HCT116 (cell line): Measurements from ENCODE around the gene CUX1. TPM values are rescaled to one million over a fixed set of nuclear protein-coding genes. Genes with fewer than 3 reads are reported as not detected.

Experiments
- ATAC-seq: fragments of 200-7000 bp; cut with Tn5 transposase; 2 replicates; pipeline ENCODE4 v1.9.1; 2020; ENCODE audit warnings: mild to moderate bottlenecking, moderate library complexity
- BruUV-seq: library from RNA; stranded (reverse); fragments of 400-500 nt; replicated peaks from 2 replicates; lab custom pipeline; 2021; lab: Mats Ljungman, UMichigan
- CTCF ChIA-PET: fragments of 300-600 bp; sonication (Branson Sonifier 250); formaldehyde crosslinking; loops from one replicate; lab custom pipeline; 2021; ENCODE audit warnings: antibody characterized with exemption; lab: Charles Lee
- POLR2A ChIA-PET: fragments of 300-600, 350-600 bp; sonication (Branson Sonifier 250); formaldehyde crosslinking; loops from one replicate; lab custom pipeline; 2021; ENCODE audit warnings: antibody characterized with exemption; lab: Charles Lee
- RAD21 ChIA-PET, 2 experiments: fragments of 300-600 bp; sonication (Branson Sonifier 250); formaldehyde crosslinking; loops; one replicate each; lab custom pipeline; 2023; ENCODE audit warnings: low total read pairs in 2 of 2; ENCODE audit not compliant: uncharacterized antibody in 2 of 2, unreplicated experiment in 2 of 2, low non-redundant PET in 1 of 2; lab: Charles Lee
- DNase-seq: peaks from one replicate; pipeline ENCODE4 v3.0.0-alpha.2; 2010; ENCODE audit warnings: low read depth, low spot score
- H2AFZ ChIP-seq: fragments of 200-600 bp; shearing (Covaris generic), sonication (generic); 2 replicates; pipeline ENCODE4 v1.6.1; 2017; ENCODE audit warnings: low read depth, mixed run types, mixed read lengths, antibody characterized with exemption, low read length; ENCODE audit not compliant: poor library complexity, severe bottlenecking
- H3K27ac ChIP-seq: 2 replicates; pipeline ENCODE4 v1.5.1; 2012; ENCODE audit warnings: low read depth, low read length
- H3K27me3 ChIP-seq: fragments of 200-600 bp; sonication (generic); 2 replicates; pipeline ENCODE4 v1.6.1; 2016; ENCODE audit warnings: mixed run types, low read length, mixed read lengths; ENCODE audit not compliant: insufficient read depth
- H3K36me3 ChIP-seq, 2 experiments: fragments of 200-500 bp in 1 of 2; fragments of 200-600 bp in 1 of 2; sonication (Bioruptor generic) in 1 of 2; sonication (generic) in 1 of 2; 2 replicates each; pipeline versions ENCODE4 v1.5.1 to v1.6.1; 2014 to 2016; ENCODE audit warnings: low read length in 2 of 2, inconsistent platforms in 1 of 2, mixed read lengths in 1 of 2, mixed run types in 1 of 2; ENCODE audit not compliant: insufficient read depth in 2 of 2, control insufficient read depth in 1 of 2
- H3K4me1 ChIP-seq, 2 experiments: fragments of 200-600 bp in 1 of 2; sonication (generic) in 1 of 2; 2 replicates each; pipeline versions ENCODE4 v1.5.1 to v1.6.1; 2012 to 2017; ENCODE audit warnings: low read length in 2 of 2, inconsistent platforms in 1 of 2, mild to moderate bottlenecking in 1 of 2, mixed read lengths in 1 of 2, mixed run types in 1 of 2, moderate library complexity in 1 of 2; ENCODE audit not compliant: insufficient read depth in 2 of 2, control insufficient read depth in 1 of 2
- H3K4me2 ChIP-seq: fragments of 200-600 bp; sonication (generic); 2 replicates; pipeline ENCODE4 v1.6.1; 2017; ENCODE audit warnings: mixed run types, low read length, mixed read lengths
- H3K4me3 ChIP-seq, 2 experiments: fragments of 200-600 bp in 1 of 2; sonication (generic) in 1 of 2; replicated peaks in 1 of 2; 2 replicates each; pipeline ENCODE4 v1.5.1; 2011 to 2016; ENCODE audit warnings: low read length in 2 of 2, control low read depth in 1 of 2, low read depth in 1 of 2, mild to moderate bottlenecking in 1 of 2, mixed read lengths in 1 of 2, mixed run types in 1 of 2
- H3K79me2 ChIP-seq: fragments of 200-600 bp; sonication (generic); 2 replicates; pipeline ENCODE4 v1.6.1; 2017; ENCODE audit warnings: mild to moderate bottlenecking, mixed run types, low read length, moderate library complexity, mixed read lengths; ENCODE audit not compliant: insufficient read depth
- H3K9ac ChIP-seq: fragments of 200-600 bp; sonication (generic); 2 replicates; pipeline ENCODE4 v1.6.1; 2016; ENCODE audit warnings: low read length, mixed read lengths
- H3K9me2 ChIP-seq: fragments of 200-600 bp; sonication (generic), shearing (Covaris generic); 2 replicates; pipeline ENCODE4 v1.6.1; 2017; ENCODE audit warnings: mixed run types, mild to moderate bottlenecking, moderate library complexity; ENCODE audit not compliant: insufficient read depth
- H3K9me3 ChIP-seq, 2 experiments: fragments of 200-500 bp in 1 of 2; fragments of 200-600 bp in 1 of 2; sonication (Bioruptor generic) in 1 of 2; sonication (generic) in 1 of 2; 2 replicates each; pipeline ENCODE4 v1.6.1; 2014 to 2017; ENCODE audit warnings: low read length in 2 of 2, mixed read lengths in 2 of 2, inconsistent platforms in 1 of 2, low read depth in 1 of 2, mild to moderate bottlenecking in 1 of 2, mixed run types in 1 of 2, moderate library complexity in 1 of 2; ENCODE audit not compliant: control insufficient read depth in 1 of 2, insufficient read depth in 1 of 2
- H4K20me1 ChIP-seq: fragments of 200-600 bp; sonication (generic), shearing (Covaris generic); 2 replicates; pipeline ENCODE4 v1.6.1; 2017; ENCODE audit warnings: mixed run types, mild to moderate bottlenecking, moderate library complexity; ENCODE audit not compliant: insufficient read depth
- ATF3 ChIP-seq: IDR thresholded peaks from 2 replicates; pipeline ENCODE4 v1.6.1; 2012
- CEBPB ChIP-seq: IDR thresholded peaks from 2 replicates; pipeline ENCODE4 v1.6.1; 2012; ENCODE audit warnings: low read depth
- EGR1 ChIP-seq: IDR thresholded peaks from 2 replicates; pipeline ENCODE4 v1.6.1; 2012; ENCODE audit warnings: low read depth
- ELF1 ChIP-seq: IDR thresholded peaks from 2 replicates; pipeline ENCODE4 v1.6.1; 2012; ENCODE audit warnings: low read depth, borderline replicate concordance
- EZH2 ChIP-seq: fragments of 200-600 bp; sonication (generic); IDR thresholded peaks from 2 replicates; pipeline ENCODE4 v1.6.1; 2017; ENCODE audit warnings: antibody characterized with exemption, mixed run types
- FOSL1 ChIP-seq: IDR thresholded peaks from 2 replicates; pipeline ENCODE4 v1.6.1; 2012; ENCODE audit warnings: low read depth
- JUND ChIP-seq: IDR thresholded peaks from 2 replicates; pipeline ENCODE4 v1.6.1; 2012
- POLR2A ChIP-seq: IDR thresholded peaks from 2 replicates; pipeline ENCODE4 v1.7.0; 2011; ENCODE audit warnings: borderline replicate concordance; ENCODE audit not compliant: insufficient read depth, insufficient read length; ENCODE audit errors: extremely low read depth
- POLR2AphosphoS5 ChIP-seq: IDR thresholded peaks from 2 replicates; pipeline ENCODE4 v1.6.1; 2011; ENCODE audit warnings: mild to moderate bottlenecking, low read depth, low read length, moderate library complexity
- RAD21 ChIP-seq: IDR thresholded peaks from 2 replicates; pipeline ENCODE4 v1.6.1; 2012; ENCODE audit warnings: low read depth, mild to moderate bottlenecking
- REST ChIP-seq: IDR thresholded peaks from 2 replicates; pipeline ENCODE4 v1.6.1; 2012; ENCODE audit warnings: low read depth
- SIN3A ChIP-seq: IDR thresholded peaks from 2 replicates; pipeline ENCODE4 v1.6.1; 2012; ENCODE audit warnings: low read depth
- SP1 ChIP-seq: IDR thresholded peaks from 2 replicates; pipeline ENCODE4 v1.6.1; 2012; ENCODE audit warnings: low read depth
- TCF7L2 ChIP-seq: IDR thresholded peaks from 2 replicates; pipeline ENCODE4 v1.7.0; 2011; ENCODE audit warnings: borderline replicate concordance, inconsistent platforms; ENCODE audit not compliant: insufficient read depth, insufficient read length; ENCODE audit errors: extremely low read depth
- YY1 ChIP-seq: IDR thresholded peaks from 2 replicates; pipeline ENCODE4 v1.6.1; 2011; ENCODE audit warnings: low read length, low read depth, moderate library complexity, mild to moderate bottlenecking; ENCODE audit not compliant: insufficient replicate concordance; ENCODE audit errors: extremely low read depth
- ZNF274 ChIP-seq: fragments of 200-500 bp; sonication (Bioruptor generic); IDR thresholded peaks from 2 replicates; pipeline ENCODE4 v1.6.1; 2014; ENCODE audit warnings: mild to moderate bottlenecking, low read depth, low read length, inconsistent platforms
- intact Hi-C: fragments of 100-400 bp; cut with micrococcal nuclease; formaldehyde crosslinking; loops from 2 replicates; pipeline ENCODE4 v1.10.0; 2022
- total RNA-seq: library from RNA; stranded (reverse); gene quantifications from one replicate; pipeline ENCODE4 v1.2.1, GENCODE V29; 2021; ENCODE audit not compliant: unreplicated experiment
- TF ChIP-seq, protein P1 (sequence below): IDR thresholded peaks from 2 replicates; pipeline ENCODE4 v1.6.1; 2011; ENCODE audit warnings: mild to moderate bottlenecking, low read length, moderate library complexity; ENCODE audit not compliant: insufficient replicate concordance; ENCODE audit errors: extremely low read depth
- TF ChIP-seq, protein P2 (sequence below), 3 experiments: fragments of 200-600 bp in 1 of 3; sonication (generic) in 1 of 3; IDR thresholded peaks in 2 of 3; conservative IDR thresholded peaks in 1 of 3; 2 replicates each; pipeline ENCODE4 v1.5.1; 2012 to 2017; ENCODE audit warnings: low read depth in 2 of 3, low read length in 2 of 3, antibody characterized with exemption in 1 of 3, borderline replicate concordance in 1 of 3, control low read depth in 1 of 3, mild to moderate bottlenecking in 1 of 3, mixed read lengths in 1 of 3, mixed run types in 1 of 3, moderate library complexity in 1 of 3; ENCODE audit not compliant: insufficient read depth in 1 of 3

CUX1 gene
- total RNA-seq, 1 experiment from 2014 or later: 68.9 TPM

DNA sequence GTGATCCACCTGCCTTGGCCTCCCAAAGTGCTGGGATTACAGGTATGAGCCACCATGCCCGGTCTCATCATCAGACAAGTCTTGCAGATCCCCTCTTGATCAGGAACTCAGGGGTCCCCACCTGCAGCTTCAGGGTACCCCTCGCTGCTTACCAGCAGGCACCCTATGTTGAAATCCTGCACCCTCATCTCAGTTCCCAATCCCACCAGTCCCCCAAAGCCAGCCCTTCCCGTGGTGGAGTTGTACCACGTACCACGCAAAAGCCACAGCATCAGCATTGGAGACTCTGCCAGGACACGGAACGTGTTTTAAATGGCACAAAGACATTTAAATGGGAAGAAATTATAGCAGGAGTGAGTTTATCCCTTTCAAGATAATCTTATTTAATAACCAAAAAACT lies 202.0 kb downstream of the CUX1 start (continued):
- TF ChIP-seq SIN3A (no peak), FOSL1 (no peak), POLR2A (no peak), JUND (no peak), YY1 (no peak), POLR2AphosphoS5 (no peak), ATF3 (no peak), EGR1 (no peak), SP1 (no peak)
- TF ChIP-seq, protein P1, sequence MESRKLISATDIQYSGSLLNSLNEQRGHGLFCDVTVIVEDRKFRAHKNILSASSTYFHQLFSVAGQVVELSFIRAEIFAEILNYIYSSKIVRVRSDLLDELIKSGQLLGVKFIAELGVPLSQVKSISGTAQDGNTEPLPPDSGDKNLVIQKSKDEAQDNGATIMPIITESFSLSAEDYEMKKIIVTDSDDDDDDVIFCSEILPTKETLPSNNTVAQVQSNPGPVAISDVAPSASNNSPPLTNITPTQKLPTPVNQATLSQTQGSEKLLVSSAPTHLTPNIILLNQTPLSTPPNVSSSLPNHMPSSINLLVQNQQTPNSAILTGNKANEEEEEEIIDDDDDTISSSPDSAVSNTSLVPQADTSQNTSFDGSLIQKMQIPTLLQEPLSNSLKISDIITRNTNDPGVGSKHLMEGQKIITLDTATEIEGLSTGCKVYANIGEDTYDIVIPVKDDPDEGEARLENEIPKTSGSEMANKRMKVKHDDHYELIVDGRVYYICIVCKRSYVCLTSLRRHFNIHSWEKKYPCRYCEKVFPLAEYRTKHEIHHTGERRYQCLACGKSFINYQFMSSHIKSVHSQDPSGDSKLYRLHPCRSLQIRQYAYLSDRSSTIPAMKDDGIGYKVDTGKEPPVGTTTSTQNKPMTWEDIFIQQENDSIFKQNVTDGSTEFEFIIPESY: no peak

- Histone ChIP-seq H4K20me1 (no peaks in the 10 kb centered on the region), H2AFZ (no peak overlapping the region), H3K79me2 (0 out of 2 replicates have a peak, but pooled peaks cover 8% of the 10 kb centered on the region), H3K9ac (no peak overlapping the region), H3K27me3 (no peaks in the 10 kb centered on the region), H3K36me3 (no peaks in the 10 kb centered on the region), H3K4me1 (peaks cover 0 to 8% of the 10 kb centered on the region in 2 experiments; a peak in 1 of 4 replicates), H3K4me2 (no peak overlapping the region), H3K9me2 (no peaks in the 10 kb centered on the region), H3K9me3 (no peaks in the 10 kb centered on the region), H3K4me3 (no peak overlapping the region), H3K27ac (no peak overlapping the region)
- no TSS peak for BruUV-seq
- intact Hi-C loops: no loop called here
- ChIA-PET POLR2A (no interaction called here), RAD21 (no interaction called here), CTCF (no interaction called here)
- no peak for ATAC-seq
- DNase-seq: no peak
- TF ChIP-seq REST (no peak), EGR1 (no peak), EZH2 (no peak), RAD21 (no peak), CEBPB (no peak), ZNF274 (no peak), TCF7L2 (no peak), ELF1 (no peak)
- TF ChIP-seq, protein P2, sequence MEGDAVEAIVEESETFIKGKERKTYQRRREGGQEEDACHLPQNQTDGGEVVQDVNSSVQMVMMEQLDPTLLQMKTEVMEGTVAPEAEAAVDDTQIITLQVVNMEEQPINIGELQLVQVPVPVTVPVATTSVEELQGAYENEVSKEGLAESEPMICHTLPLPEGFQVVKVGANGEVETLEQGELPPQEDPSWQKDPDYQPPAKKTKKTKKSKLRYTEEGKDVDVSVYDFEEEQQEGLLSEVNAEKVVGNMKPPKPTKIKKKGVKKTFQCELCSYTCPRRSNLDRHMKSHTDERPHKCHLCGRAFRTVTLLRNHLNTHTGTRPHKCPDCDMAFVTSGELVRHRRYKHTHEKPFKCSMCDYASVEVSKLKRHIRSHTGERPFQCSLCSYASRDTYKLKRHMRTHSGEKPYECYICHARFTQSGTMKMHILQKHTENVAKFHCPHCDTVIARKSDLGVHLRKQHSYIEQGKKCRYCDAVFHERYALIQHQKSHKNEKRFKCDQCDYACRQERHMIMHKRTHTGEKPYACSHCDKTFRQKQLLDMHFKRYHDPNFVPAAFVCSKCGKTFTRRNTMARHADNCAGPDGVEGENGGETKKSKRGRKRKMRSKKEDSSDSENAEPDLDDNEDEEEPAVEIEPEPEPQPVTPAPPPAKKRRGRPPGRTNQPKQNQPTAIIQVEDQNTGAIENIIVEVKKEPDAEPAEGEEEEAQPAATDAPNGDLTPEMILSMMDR (IDR thresholded peaks at IDR 0.05 in 2 of 3, conservative IDR thresholded peaks at IDR 0.05 in 1 of 3; ENCODE audit: borderline replicate concordance in 1 of 3, insufficient read depth in 1 of 3, low read depth in 2 of 3, low read length in 2 of 3): no peak
Observed at GRCh38 chr7:102021841-102022618, 204.6 kb downstream of the CUX1 start.
